OCI-LY3 (cell line): ENCODE data around the gene SERTM1.

Experiments used
- H2AFZ ChIP-seq: fragments of 200-600, 300-600 bp; shearing (Covaris generic); 2 replicates; pipeline ENCODE4 v1.6.0; 2014; ENCODE audit warnings: antibody characterized with exemption, low read depth, low read length
- H3K27ac ChIP-seq: fragments of 200-600, 300-600 bp; sonication (generic); 2 replicates; pipeline ENCODE4 v1.5.1; 2014; ENCODE audit warnings: mild to moderate bottlenecking, low read length, moderate library complexity, mixed read lengths
- H3K27me3 ChIP-seq: fragments of 200-600, 300-600 bp; sonication (generic); 2 replicates; pipeline ENCODE4 v1.6.1; 2014; ENCODE audit warnings: low read depth, low read length, mixed read lengths
- H3K36me3 ChIP-seq: fragments of 200-600, 300-600 bp; sonication (generic); replicated peaks from 2 replicates; pipeline ENCODE3; 2014; ENCODE audit warnings: low read depth, low read length, mixed read lengths
- H3K4me1 ChIP-seq: fragments of 300-600, 200-600 bp; sonication (generic); 2 replicates; pipeline ENCODE4 v1.6.1; 2014; ENCODE audit warnings: low read length, mixed read lengths
- H3K4me2 ChIP-seq: fragments of 200-600, 300-600 bp; sonication (generic); 2 replicates; pipeline ENCODE4 v1.6.1; 2014; ENCODE audit warnings: low read length, mixed read lengths
- H3K4me3 ChIP-seq: fragments of 300-600, 200-600 bp; sonication (generic); 2 replicates; pipeline ENCODE4 v1.5.1; 2014; ENCODE audit warnings: antibody characterized with exemption, mild to moderate bottlenecking, low read length, moderate library complexity
- H3K79me2 ChIP-seq: fragments of 300-600, 200-600 bp; shearing (Covaris generic); 2 replicates; pipeline ENCODE4 v1.6.1; 2014; ENCODE audit warnings: mild to moderate bottlenecking, low read length, mixed read lengths
- H3K9ac ChIP-seq: fragments of 300-600, 200-600 bp; shearing (Covaris generic); 2 replicates; pipeline ENCODE4 v1.6.0; 2014; ENCODE audit warnings: mild to moderate bottlenecking, low read length, moderate library complexity
- H3K9me3 ChIP-seq: fragments of 200-600, 300-600 bp; shearing (Covaris generic); 2 replicates; pipeline ENCODE4 v1.6.1; 2014; ENCODE audit warnings: low read length, mixed read lengths; ENCODE audit not compliant: insufficient read depth
- H4K20me1 ChIP-seq: fragments of 200-600, 300-600 bp; sonication (generic); 2 replicates; pipeline ENCODE4 v1.6.1; 2016; ENCODE audit warnings: low read length, mixed read lengths; ENCODE audit not compliant: insufficient read depth
- CTCF ChIP-seq: fragments of 200-600, 300-600 bp; sonication (generic); IDR thresholded peaks from 2 replicates; pipeline ENCODE4 v1.5.1; 2014; ENCODE audit warnings: antibody characterized with exemption, low read length, low read depth
- EZH2phosphoT487 ChIP-seq: fragments of 200-600 bp; shearing (Covaris generic); IDR thresholded peaks from 2 replicates; pipeline ENCODE4 v1.6.1; 2018; ENCODE audit warnings: antibody characterized with exemption, mixed run types, low read depth

The SERTM1 gene

GRCh38 chr13:36685927-36686326, 12.1 kb downstream of the SERTM1 start:
- H3K27me3 ChIP-seq = no peaks in the 10 kb centered on the region
- H2AFZ ChIP-seq = no peak overlapping the region
- no peak overlapping the region for H3K9ac ChIP-seq
- H3K4me1 ChIP-seq = no peaks in the 10 kb centered on the region
- H3K9me3 ChIP-seq = no peaks in the 10 kb centered on the region
- H3K79me2 ChIP-seq = no peaks in the 10 kb centered on the region
- TF ChIP-seq EZH2phosphoT487 (no peak), CTCF (no peak)
- H3K4me3 ChIP-seq = no peak overlapping the region
- no peaks in the 10 kb centered on the region for H4K20me1 ChIP-seq
- H3K27ac ChIP-seq = no peak overlapping the region
- H3K4me2 ChIP-seq = no peak overlapping the region
- H3K36me3 ChIP-seq = no peaks in the 10 kb centered on the region

- Histone ChIP-seq H3K4me3 (no peak overlapping the region), H3K9ac (no peak overlapping the region), H3K27me3 (peaks cover 10% of the 10 kb centered on the region), H3K36me3 (no peaks in the 10 kb centered on the region), H2AFZ (no peak overlapping the region), H3K9me3 (no peaks in the 10 kb centered on the region), H4K20me1 (no peaks in the 10 kb centered on the region), H3K4me2 (no peak overlapping the region), H3K27ac (no peak overlapping the region), H3K79me2 (no peaks in the 10 kb centered on the region), H3K4me1 (no peaks in the 10 kb centered on the region)
- TF ChIP-seq EZH2phosphoT487 (no peak), CTCF (no peak)
Measured at GRCh38 chr13:36696410-36697010, 22.7 kb downstream of the SERTM1 start.

GRCh38 chr13:36700170-36700569, 26.4 kb downstream of the SERTM1 start:
- Histone ChIP-seq H3K36me3 (no peaks in the 10 kb centered on the region), H3K27ac (no peak overlapping the region), H3K4me3 (no peak overlapping the region), H3K4me2 (no peak overlapping the region), H3K9ac (no peak overlapping the region), H3K4me1 (no peaks in the 10 kb centered on the region), H4K20me1 (no peaks in the 10 kb centered on the region), H3K79me2 (no peaks in the 10 kb centered on the region), H3K27me3 (0 out of 2 replicates have a peak, but pooled peaks cover 3% of the 10 kb centered on the region), H3K9me3 (no peaks in the 10 kb centered on the region), H2AFZ (no peak overlapping the region)
- TF ChIP-seq EZH2phosphoT487 = no peak
- no peak for TF ChIP-seq CTCF

GRCh38 chr13:36706755-36707154, 32.9 kb downstream of the SERTM1 start:
- no peaks in the 10 kb centered on the region for H3K79me2 ChIP-seq
- H4K20me1 ChIP-seq = no peaks in the 10 kb centered on the region
- TF ChIP-seq CTCF (no peak), EZH2phosphoT487 (no peak)
- H3K4me2 ChIP-seq = no peak overlapping the region
- H3K27me3 ChIP-seq = no peaks in the 10 kb centered on the region
- H3K9ac ChIP-seq = no peak overlapping the region
- no peak overlapping the region for H3K4me3 ChIP-seq
- no peak overlapping the region for H3K27ac ChIP-seq
- no peak overlapping the region for H2AFZ ChIP-seq
- H3K36me3 ChIP-seq = no peaks in the 10 kb centered on the region
- no peaks in the 10 kb centered on the region for H3K4me1 ChIP-seq
- H3K9me3 ChIP-seq = no peaks in the 10 kb centered on the region
